D721Med (cell line): ENCODE results near the gene ZFHX3.

ENCODE experiments used
- DNase-seq: peaks from one replicate; pipeline ENCODE4 v3.0.0; 2011; ENCODE audit warnings: low spot score; ENCODE audit not compliant: insufficient read length
- FAIRE-seq: peaks from 2 replicates; lab custom pipeline; 2011; peaks lifted over from hg19 to GRCh38; lab: Jason Lieb, UNC
- CTCF ChIP-seq: IDR thresholded peaks from 2 replicates; pipeline ENCODE4 v1.5.1; 2012; ENCODE audit warnings: mild to moderate bottlenecking, control low read depth; ENCODE audit not compliant: insufficient read depth; ENCODE audit errors: missing control alignments

Gene ZFHX3, protein sequence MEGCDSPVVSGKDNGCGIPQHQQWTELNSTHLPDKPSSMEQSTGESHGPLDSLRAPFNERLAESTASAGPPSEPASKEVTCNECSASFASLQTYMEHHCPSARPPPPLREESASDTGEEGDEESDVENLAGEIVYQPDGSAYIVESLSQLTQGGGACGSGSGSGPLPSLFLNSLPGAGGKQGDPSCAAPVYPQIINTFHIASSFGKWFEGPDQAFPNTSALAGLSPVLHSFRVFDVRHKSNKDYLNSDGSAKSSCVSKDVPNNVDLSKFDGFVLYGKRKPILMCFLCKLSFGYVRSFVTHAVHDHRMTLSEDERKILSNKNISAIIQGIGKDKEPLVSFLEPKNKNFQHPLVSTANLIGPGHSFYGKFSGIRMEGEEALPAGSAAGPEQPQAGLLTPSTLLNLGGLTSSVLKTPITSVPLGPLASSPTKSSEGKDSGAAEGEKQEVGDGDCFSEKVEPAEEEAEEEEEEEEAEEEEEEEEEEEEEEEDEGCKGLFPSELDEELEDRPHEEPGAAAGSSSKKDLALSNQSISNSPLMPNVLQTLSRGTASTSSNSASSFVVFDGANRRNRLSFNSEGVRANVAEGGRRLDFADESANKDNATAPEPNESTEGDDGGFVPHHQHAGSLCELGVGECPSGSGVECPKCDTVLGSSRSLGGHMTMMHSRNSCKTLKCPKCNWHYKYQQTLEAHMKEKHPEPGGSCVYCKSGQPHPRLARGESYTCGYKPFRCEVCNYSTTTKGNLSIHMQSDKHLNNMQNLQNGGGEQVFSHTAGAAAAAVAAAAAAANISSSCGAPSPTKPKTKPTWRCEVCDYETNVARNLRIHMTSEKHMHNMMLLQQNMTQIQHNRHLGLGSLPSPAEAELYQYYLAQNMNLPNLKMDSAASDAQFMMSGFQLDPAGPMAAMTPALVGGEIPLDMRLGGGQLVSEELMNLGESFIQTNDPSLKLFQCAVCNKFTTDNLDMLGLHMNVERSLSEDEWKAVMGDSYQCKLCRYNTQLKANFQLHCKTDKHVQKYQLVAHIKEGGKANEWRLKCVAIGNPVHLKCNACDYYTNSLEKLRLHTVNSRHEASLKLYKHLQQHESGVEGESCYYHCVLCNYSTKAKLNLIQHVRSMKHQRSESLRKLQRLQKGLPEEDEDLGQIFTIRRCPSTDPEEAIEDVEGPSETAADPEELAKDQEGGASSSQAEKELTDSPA (N-terminal part only)

DNA sequence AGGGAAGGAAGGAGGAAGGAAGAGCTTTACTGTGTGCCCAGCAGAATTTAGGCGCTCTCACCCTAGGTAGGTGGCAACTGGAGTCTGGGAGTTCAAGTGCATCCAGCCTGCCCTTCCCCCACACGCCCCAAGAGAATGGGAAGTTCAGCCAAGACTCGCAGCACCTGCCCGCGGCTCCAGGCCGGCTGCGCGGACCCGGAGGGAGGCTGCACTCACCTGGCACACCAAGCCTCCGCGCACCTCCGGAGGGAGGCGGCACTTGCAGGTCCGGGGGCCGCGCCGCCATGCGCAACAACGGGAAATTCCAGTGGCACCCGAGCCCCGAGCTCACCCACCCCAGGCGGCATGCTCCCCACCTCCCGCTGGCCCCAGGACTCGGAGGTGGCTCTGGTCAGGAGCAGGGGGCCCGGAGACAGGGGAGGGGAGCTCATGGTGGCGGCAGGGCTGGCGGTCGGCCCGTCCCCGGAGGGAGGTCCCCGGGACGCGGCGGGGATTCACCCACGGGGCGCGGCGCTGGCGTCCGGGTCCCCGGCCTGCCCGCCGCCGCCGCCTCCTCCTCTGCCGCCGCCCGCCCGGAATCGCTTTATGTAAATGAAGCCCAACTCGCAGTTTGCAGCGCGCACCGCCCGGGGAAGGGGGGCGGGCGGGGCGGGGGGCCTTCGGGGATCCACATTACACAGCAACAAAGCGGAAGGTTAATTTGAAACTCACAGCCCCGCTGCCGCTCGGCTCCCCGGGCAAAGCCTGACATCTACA is at the start of gene ZFHX3:
TSS of gene ZFHX3 (minus strand) at position 593 of the 756 bp plus-strand sequence. CDS start 87,983 bp downstream, outside the sequence.
- no peak for FAIRE-seq
- DNase-seq, result no peak
- TF ChIP-seq CTCF, result no peak

- TF ChIP-seq CTCF, result no peak
- DNase-seq, result no peak
Measured at GRCh38 chr16:73096510-73096909, 48.6 kb upstream of the ZFHX3 start.

GRCh38 chr16:73095885-73096421 is 48.0 kb upstream of the ZFHX3 start:
- no peak for FAIRE-seq
- no peak for DNase-seq
- no peak for TF ChIP-seq CTCF

More at GRCh38 chr16:73096510-73096909, 48.6 kb upstream of the ZFHX3 start:
- FAIRE-seq, result no peak

DNA sequence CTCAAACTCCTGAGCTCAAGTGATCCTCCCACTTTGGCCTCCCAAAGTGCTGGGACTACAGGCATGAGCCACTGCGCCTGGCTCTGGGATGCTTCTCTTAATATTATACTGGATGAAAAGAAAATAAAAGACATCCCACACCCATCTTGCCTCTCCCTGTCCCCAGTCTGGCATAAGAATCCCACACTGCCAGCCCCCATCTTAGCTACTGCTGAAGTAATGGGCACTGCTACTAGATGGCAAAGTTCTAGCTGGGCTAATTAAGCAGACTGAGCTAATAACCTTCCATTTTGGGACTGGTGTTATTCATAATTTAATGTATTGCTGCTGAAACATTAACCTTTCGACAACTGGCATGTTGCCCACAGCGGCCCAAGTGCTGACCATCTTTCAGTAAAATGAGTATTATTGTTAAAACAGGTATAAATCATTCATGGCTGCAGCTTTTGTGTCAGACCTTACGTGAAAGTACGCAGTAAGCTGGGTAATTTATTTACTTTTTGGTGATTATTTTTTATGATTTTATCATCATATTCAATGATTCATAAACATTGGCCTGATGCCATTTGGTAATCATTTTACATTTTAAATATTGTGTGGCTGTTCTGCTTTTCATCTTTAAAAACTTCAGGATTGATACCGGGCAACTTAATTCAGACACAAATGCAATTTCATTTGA is 47.4 kb upstream of the ZFHX3 start:
- TF ChIP-seq CTCF, result no peak
- DNase-seq (no peak), FAIRE-seq (no peak)

DNA sequence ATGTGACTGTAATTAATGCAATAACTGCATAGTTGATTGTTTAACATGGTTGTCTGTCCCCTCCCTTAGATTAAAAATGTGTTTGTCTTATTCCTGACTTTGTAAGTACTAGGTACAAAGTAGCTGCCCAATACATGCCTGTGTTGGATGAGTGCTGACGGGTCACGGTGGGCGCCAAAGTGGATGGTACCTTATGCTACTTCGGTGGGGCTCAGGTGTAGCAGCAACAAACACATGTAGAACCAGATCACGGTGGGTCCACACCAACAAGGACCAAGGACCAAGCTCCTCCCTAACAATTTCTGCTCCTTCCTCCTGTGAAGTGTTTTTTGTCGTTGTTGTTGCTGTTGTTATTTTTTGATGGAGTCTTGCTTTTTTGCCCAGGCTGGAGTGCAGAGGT is 46.4 kb upstream of the ZFHX3 start:
- FAIRE-seq (no peak), DNase-seq (no peak)
- no peak for TF ChIP-seq CTCF
